K562 (cell line): ENCODE results near the gene PITRM1.

Experiments
- CCNT2 ChIP-seq: IDR thresholded peaks from 2 replicates; pipeline ENCODE4 v1.6.1; 2011; ENCODE audit warnings: borderline replicate concordance, low read depth, mild to moderate bottlenecking, moderate library complexity, mixed read lengths, low read length; ENCODE audit not compliant: insufficient read length; ENCODE audit errors: extremely low read depth
- EP300 ChIP-seq: IDR thresholded peaks from 2 replicates; pipeline ENCODE4 v1.6.1; 2012; ENCODE audit warnings: low read length, improper control_type of control experiment
- EZH2 ChIP-seq: IDR thresholded peaks from 2 replicates; pipeline ENCODE4 v1.6.1; 2012; ENCODE audit warnings: low read depth, mild to moderate bottlenecking, inconsistent platforms, low read length, borderline replicate concordance
- HDAC2 ChIP-seq: fragments of 450-650 bp; IDR thresholded peaks from 2 replicates; pipeline ENCODE4 v1.6.1; 2016; ENCODE audit warnings: mild to moderate bottlenecking
- KLF16 ChIP-seq: IDR thresholded peaks from 2 replicates; pipeline ENCODE4 v1.6.1; 2016; ENCODE audit warnings: antibody characterized with exemption
- POLR2A ChIP-seq: fragments of 450-650 bp; conservative IDR thresholded peaks from 2 replicates; pipeline ENCODE4 v1.6.1; 2016
- POLR2AphosphoS5 ChIP-seq: IDR thresholded peaks from 2 replicates; pipeline ENCODE4 v1.6.1; 2011; ENCODE audit warnings: mild to moderate bottlenecking, low read depth, low read length, moderate library complexity; ENCODE audit not compliant: control insufficient read depth, insufficient read depth
- TAF1 ChIP-seq: IDR thresholded peaks from 2 replicates; pipeline ENCODE4 v1.6.1; 2011; ENCODE audit warnings: mild to moderate bottlenecking, low read length, moderate library complexity; ENCODE audit not compliant: insufficient read depth, control insufficient read depth, severe bottlenecking; ENCODE audit errors: extremely low read depth
- TCF7 ChIP-seq: sonication (generic); IDR thresholded peaks from 2 replicates; pipeline ENCODE4 v1.6.1; 2016; ENCODE audit warnings: antibody characterized with exemption, borderline replicate concordance
- TF ChIP-seq, protein P1 (sequence below), 3 experiments: IDR thresholded peaks in 2 of 3; conservative IDR thresholded peaks in 1 of 3; 2 replicates each; pipeline ENCODE4 v1.5.1; 2011 to 2012; ENCODE audit warnings: low read length in 3 of 3, mild to moderate bottlenecking in 3 of 3, control low read depth in 2 of 3, improper control_type of control experiment in 1 of 3, inconsistent platforms in 1 of 3, low read depth in 1 of 3, mixed read lengths in 1 of 3, moderate library complexity in 1 of 3; ENCODE audit not compliant: insufficient read depth in 2 of 3
- TF ChIP-seq, protein P2 (sequence below): sonication (generic); formaldehyde crosslinking; IDR thresholded peaks from 2 replicates; pipeline ENCODE4 v1.5.0; 2020; ENCODE audit warnings: missing genetic modification reagents

DNA sequence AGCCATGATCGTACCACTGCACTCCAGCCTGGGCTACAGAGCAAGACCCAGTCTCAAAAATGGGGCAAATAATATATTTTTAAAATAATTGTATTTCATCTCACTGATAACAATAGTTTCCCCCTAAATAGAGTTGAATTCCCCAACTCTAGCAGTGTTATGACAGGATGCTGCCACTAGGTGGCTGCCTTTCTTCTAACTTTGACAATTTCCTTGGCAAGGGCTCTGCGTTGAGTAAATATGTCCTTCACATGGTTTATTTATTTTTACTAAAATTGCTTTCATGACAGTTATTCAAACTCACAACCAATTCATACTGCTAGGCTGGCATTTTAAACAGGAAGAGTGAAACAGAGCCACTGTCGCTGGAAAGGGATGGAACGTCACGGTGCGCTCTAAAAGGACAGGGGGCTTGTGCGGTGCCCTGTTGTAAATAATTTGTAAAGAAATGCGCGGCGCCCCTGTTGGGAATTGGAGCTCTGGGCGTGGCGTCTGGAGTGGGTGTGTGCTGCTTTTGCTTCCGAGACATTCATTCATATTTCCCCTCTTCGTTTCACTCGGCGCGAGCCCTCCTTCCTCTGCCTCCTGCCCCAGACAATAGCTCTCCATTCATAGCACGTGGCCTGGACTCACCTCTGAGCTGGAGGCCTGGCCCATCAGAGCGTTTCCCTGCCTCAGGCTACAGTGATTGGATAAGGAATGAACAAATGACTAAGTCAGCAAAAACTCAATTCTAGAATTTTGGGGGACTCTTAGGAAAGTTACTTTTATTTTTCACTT is 20.5 kb upstream of the PITRM1 start:
- TF ChIP-seq EZH2 (no peak), POLR2A (no peak), TCF7 (no peak), KLF16 (no peak), HDAC2 (no peak), TAF1 (no peak), CCNT2 (no peak), POLR2AphosphoS5 (no peak), EP300 (no peak)
- TF ChIP-seq, protein P1, sequence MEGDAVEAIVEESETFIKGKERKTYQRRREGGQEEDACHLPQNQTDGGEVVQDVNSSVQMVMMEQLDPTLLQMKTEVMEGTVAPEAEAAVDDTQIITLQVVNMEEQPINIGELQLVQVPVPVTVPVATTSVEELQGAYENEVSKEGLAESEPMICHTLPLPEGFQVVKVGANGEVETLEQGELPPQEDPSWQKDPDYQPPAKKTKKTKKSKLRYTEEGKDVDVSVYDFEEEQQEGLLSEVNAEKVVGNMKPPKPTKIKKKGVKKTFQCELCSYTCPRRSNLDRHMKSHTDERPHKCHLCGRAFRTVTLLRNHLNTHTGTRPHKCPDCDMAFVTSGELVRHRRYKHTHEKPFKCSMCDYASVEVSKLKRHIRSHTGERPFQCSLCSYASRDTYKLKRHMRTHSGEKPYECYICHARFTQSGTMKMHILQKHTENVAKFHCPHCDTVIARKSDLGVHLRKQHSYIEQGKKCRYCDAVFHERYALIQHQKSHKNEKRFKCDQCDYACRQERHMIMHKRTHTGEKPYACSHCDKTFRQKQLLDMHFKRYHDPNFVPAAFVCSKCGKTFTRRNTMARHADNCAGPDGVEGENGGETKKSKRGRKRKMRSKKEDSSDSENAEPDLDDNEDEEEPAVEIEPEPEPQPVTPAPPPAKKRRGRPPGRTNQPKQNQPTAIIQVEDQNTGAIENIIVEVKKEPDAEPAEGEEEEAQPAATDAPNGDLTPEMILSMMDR (IDR thresholded peaks at IDR 0.05 in 2 of 3, conservative IDR thresholded peaks at IDR 0.05 in 1 of 3; ENCODE audit: insufficient read depth in 2 of 3, low read depth in 1 of 3, low read length in 3 of 3): peak; percentile 62 to 85 (median 85)
- TF ChIP-seq, protein P2, sequence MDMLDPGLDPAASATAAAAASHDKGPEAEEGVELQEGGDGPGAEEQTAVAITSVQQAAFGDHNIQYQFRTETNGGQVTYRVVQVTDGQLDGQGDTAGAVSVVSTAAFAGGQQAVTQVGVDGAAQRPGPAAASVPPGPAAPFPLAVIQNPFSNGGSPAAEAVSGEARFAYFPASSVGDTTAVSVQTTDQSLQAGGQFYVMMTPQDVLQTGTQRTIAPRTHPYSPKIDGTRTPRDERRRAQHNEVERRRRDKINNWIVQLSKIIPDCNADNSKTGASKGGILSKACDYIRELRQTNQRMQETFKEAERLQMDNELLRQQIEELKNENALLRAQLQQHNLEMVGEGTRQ (CRISPR knock-in tag): no peak
